Effector CD8-positive, alpha-beta T cell (primary cell): Measurements from ENCODE around the gene KIF25.
"Not testable (repeated sequence)": the region's sequence is repeated elsewhere in the genome, so short reads cannot be mapped to it uniquely, and the experiment has no call there.

Source experiments
- DNase-seq: peaks from one replicate; lab custom pipeline; 2025; lab: John Stamatoyannopoulos, UW

The KIF25 gene

GRCh38 chr6:167975458-167975857, 22.0 kb upstream of the KIF25 start:
- no peak for DNase-seq

DNA sequence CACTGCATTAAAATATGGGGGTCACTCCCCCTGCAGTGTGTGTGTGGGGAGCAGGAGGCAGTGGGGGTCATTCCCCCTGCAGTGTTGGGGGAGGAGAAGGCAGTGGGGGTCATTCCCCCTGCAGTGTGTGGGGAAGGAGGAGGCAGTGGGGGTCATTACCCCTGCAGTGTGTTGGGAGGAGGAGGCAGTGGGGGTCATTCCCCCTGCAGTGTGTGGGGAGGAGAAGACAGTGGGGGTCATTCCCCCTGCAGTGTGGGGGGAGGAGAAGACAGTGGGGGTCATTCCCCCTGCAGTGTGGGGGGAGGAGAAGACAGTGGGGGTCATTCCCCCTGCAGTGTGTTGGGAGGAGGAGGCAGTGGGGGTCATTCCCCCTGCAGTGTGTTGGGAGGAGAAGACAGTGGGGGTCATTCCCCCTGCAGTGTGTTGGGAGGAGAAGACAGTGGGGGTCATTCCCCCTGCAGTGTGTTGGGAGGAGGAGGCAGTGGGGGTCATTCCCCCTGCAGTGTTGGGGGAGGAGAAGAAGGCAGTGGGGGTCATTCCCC, 21.3 kb upstream of the KIF25 start:
- DNase-seq = not testable (repeated sequence)

- no peak for DNase-seq
Observed at GRCh38 chr6:167976708-167977107, 20.8 kb upstream of the KIF25 start.

DNA sequence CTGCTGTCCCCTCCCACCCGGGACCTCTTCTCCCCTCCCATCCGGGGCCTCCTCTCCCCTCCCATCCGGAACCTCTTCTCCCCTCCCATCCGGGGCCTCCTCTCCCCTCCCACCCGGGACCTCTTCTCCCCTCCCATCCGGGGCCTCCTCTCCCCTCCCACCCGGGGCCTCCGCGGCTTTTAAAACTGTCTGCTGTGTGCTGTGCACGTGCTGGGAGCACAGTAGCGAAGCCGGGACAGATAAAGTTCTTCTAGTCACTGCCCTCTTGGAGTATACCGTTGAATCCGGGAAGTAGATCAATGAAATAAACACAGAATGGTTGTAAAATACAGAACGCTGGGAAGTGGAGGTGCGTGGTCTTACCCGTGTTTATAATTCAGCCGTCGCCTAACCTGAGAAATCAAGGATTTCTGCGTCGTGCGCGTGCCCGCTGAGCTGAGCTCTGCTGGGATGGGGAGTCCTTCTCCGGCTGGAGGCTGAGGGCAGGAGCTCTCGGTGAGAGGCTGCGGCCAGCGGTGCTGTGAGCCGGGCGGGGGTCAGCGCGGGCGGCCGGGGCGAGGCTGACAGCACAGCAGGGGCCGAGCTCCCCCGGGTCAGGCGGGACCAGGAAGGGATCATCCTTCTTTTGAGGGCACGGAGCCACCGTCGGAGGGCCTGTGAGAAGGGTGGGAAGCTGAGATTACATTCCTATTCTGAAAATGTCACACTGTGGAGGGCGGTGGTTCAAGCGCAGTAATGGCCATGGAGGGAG, 19.6 kb upstream of the KIF25 start:
- no peak for DNase-seq

GRCh38 chr6:167978607-167979006, 18.9 kb upstream of the KIF25 start:
- DNase-seq = no peak

- no peak for DNase-seq
Observed at GRCh38 chr6:167979436-167980139, 17.9 kb upstream of the KIF25 start.

DNA sequence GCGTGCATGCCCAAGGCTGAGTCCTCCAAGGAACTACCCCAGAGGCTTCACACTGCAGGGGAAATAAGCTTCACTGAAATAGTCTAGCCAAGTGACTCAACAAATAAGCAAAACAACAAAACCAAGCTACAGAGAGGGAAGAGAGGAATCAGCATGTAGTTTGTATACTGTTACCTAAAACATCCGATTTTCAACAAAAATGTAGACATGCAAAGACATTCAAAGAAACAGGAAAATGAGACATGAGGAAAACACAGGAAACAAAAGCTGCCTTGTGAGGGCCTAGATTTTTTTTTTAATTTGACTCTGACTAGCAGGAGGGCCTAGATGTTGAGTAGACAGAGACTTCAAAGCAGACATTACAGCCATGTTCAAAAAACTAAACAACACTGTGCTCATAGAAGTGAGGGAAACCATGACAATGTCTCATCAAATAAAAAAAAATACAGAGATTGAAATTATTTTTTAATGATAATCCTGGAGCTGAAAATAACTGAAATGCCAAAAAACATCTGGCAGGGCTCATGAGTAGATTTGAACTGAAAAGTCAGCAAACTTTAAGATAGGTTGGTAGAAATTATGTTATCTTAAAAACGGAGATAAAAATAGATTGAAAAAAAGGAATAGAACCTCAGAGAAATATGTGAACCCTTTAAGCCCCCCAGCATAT, 16.4 kb upstream of the KIF25 start:
- no peak for DNase-seq

DNA sequence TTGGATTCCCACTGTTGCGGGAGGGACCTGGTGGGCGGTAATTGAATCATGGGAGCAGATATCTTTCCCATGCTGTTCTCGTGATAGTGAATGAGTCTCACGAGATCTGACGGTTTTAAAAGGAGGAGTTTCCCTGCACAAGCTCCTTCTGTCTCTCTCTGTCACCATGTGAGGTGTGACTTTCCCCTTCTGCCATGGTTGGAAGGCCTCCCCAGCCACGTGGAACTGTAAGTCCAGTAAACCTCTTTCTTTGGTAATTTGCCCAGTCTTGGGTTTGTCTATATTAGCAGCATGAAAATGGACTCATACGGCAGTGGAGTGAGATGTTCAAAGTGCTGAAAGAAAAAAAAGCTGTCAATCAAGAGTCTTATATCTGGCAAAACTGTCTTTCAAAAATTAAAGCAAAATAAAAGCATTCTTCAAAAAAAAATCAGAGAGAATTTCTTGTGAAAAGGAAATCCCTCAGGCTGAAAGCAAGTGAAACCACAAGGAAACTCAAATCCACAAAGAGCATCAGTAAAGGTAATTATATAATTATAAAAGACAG, 15.5 kb upstream of the KIF25 start:
- no peak for DNase-seq

DNA sequence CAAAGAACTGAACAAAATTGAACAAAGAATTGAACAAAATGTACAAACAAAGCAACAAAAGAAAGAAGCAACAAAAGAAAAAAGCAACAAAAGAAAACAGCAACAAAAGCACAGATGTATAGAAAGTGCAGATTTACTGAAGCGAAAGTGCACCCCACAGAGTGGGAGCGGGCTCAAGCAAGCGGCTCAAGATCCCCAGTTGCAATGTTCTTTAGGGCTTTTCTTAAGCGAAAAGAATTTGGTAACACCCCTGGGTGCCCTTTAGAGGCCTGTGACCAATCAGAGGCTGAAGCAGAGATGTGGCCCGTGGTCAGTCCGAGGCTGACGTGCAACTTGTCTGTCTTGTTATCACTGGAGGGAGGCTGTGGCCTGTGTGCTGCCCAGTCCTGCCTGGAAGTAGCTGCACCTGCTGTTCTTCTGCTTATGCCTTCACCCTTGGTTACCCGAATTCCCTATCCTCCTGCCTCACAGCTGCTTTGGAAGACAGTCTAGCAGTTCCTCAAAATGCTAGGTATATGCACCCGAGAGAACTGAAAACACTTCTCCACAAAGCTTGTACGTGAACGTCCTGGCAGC, 13.2 kb upstream of the KIF25 start:
- DNase-seq = no peak

DNA sequence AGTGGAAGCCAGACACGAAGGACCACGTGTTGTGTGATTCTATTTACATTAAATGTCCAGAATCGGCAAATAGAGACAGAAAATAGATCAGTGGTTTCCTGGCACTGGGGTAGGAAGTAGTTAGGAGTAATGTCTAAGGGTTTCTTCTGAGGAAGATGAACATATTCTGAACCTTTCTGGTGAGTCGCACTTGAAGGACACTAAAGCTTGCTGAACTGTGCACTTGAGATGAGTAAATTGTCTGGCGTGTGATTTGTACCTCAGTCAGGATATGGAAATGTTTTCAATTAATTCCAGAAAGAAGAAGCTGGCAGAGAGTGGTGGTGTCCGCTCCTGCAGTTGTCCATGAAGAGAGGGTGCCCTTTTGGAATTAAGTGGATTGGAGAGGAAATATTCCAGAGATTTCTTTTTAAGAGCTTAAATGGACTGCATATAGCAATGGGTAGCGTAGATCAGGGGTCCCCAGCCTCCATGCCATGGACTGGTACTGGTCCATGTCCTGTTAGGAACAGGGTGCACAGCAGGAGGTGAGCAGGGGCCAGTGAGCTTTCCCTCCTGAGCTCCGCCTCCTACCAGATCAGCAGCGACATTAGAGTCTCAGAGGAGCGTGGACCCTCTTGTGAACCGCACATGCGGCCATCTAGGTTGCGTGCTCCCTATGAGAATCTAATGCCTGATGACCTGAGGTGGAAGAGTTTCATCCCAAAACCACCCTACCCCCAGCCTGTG, 12.4 kb upstream of the KIF25 start:
- DNase-seq = no peak

GRCh38 chr6:167985911-167986595, 11.4 kb upstream of the KIF25 start:
- no peak for DNase-seq

- no peak for DNase-seq
Observed at GRCh38 chr6:167987396-167988153, 9.9 kb upstream of the KIF25 start.

DNA sequence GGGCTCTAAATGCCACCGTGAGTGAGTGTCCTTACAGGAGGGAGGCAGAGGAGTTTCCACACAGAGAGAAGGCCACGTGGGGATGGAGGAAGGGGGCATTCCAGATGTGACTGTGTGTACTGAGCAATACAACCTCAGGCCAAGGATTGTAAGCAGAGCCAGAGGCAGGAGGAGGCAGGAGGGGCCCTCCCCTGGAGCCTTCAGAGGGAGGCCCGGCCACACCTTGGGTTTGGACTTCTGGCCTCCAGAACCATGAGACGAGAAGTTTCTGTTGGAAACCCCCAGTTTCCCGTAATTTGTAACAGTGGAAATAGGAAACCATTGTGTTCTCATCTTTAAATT, 9.3 kb upstream of the KIF25 start:
- no peak for DNase-seq

GRCh38 chr6:167988945-167989841, 8.3 kb upstream of the KIF25 start:
- DNase-seq = no peak

DNA sequence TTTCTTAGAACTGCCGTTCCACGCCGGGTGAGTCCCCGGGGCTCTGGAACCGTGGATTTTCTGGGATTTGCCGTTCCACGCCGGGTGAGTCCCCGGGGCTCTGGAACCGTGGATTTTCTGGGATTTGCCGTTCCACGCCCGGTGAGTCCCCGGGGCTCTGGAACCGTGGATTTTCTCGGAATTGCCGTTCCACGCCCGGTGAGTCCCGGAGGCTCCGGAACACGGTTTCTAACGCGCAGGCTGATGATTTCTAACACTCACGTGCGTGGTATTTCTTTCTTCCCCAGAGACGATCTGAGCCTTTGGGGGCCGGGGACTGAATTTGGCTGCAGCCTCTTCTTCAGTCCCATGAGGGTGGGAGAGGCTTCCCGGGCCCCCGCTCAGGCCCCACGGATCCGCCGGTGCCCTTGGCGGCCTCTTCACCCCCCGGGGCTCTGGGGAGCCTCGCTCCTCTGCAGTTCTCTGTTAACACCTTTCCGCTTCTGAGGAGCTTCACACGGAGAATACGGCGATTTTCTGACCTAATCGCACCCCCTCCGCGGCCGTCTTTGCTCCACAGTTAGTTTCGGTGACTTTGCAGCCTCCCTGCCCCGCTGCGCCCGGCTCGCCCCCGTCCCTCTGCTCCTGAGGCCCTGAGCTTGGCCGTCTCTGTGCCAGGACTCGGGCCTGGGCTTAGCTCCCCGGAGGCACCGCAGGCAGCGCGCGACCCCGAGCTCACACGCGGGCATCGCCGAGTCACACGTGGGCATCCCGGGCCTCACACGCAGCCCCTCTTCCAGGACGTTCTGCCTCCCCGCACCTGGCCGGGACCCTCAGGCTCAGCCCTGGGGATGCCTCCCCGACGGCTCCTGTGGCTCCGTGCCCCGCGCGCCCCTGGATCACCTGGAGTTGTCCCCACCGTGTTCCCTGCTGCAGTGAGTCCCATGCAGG, 7.2 kb upstream of the KIF25 start:
- DNase-seq = no peak

DNA sequence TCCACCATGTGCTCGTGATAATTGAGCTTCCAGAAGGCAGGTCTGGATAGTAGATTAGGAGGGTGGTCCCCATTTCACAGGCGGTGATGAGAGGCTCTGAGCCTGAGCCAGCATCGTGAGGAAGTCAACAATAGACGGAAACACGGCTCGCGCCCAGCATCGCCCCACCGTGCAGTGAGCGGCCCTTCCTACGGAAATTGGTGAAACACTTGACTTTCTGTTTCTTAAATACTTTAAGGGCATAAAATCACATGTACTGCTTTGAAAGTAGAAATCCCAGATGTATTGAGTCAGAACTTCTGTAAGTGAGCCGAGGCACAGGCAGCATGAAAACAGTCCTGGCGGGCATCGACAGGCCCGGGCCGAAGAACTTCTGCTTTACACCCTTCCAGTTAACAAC, 4.3 kb upstream of the KIF25 start:
- DNase-seq = no peak

GRCh38 chr6:167993831-167994230, 3.6 kb upstream of the KIF25 start:
- no peak for DNase-seq

DNA sequence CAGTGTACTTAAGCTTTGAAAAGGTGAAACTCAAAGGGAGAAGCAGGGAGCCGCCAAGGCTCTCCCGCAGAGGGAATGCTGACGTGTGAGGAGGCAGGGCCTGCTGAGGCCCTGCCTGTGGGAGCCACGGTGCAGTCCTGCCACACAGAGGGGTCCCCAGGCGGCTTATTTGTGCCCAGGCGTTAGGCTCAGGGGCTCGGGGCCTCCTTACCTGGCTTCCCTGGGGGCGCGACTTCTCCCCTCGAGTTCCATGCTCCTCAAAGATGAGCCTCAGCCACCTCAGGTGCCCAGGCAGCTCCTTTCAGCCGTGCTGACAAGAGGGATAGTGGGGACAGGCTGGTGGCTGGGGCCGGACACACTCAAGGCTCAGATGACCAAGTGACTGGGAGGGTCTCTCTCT, 2.2 kb upstream of the KIF25 start:
- DNase-seq = no peak
